A204.1 (cell line): ENCODE data around the gene UNKL.

Source experiments
- FAIRE-seq: peaks from 2 replicates; lab custom pipeline; 2012; peaks lifted over from hg19 to GRCh38; lab: Jason Lieb, UNC

The UNKL gene

GRCh38 chr16:1414532-1415260, at the start of gene UNKL:
Gene UNKL, minus strand, starts transcription at chr16:1414704. Its CDS starts 13 bp downstream, at chr16:1414691.
- no peak for FAIRE-seq

GRCh38 chr16:1461146-1461545, 46.6 kb upstream of the UNKL start:
- no peak for FAIRE-seq

DNA sequence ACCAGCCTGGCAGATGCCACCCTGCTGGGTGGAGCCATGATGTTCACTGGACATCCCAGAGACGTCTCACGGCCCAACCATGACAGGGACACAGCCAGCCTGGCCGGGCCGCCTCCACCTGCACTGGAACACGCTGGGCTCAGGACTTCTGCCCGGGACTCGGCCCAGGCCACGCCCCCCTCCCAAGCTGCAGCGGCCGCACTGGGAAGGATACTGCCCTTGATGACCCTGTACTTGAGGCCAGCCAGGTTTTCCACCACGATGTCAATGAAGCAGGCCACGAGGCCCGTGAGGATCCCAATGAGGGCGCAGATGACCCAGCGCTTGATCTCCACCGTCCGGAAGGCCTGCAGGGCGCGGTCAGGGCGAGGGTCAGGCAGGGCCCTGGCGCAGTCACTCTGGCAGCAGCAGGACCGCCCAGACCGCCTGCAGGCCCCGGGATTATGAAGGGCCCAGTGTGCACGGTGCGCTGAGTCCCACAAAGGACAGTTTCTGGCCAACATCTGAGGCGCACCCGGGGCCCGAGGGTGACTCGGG, 46.2 kb upstream of the UNKL start:
- no peak for FAIRE-seq

- FAIRE-seq = no peak
Observed at GRCh38 chr16:1459967-1460366, 45.5 kb upstream of the UNKL start.

- no peak for FAIRE-seq
Observed at GRCh38 chr16:1458977-1459341, 44.5 kb upstream of the UNKL start.

GRCh38 chr16:1458336-1458976, 44.0 kb upstream of the UNKL start:
- FAIRE-seq = no peak

DNA sequence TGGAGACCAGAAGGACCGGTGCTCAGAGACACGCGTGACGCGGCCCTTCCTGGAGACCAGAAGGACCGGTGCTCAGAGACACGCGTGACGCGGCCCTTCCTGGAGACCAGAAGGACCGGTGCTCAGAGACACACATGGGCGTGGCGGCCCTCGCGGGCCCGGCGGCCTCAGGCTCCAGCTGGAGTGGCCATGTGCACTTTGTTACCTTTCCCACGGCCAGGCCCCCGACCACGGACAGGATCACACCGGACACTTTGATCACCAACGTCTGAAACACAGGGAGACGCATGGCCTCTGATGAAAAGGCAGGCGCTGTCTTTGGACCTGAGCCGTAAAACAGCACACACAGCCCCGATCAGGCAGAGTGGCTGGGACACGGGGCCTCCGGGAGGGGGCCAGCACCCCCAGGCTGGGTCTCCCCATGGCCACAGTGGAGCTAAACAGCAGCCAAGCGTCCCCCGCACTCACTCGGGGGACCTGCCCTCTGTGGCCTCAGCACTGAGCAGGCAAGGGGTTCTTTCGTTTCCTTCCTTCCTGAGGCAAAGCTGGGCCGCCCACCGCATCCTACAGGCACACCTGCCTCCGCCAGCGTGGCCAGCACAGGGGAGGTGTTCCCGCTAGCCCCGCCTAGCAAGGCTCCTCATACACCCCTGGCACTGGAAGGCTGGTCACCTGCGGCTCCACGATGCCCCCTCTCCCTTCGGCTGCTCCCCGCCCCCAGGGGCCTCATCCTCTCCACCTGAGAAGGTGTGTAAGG, 43.2 kb upstream of the UNKL start:
- FAIRE-seq = no peak

DNA sequence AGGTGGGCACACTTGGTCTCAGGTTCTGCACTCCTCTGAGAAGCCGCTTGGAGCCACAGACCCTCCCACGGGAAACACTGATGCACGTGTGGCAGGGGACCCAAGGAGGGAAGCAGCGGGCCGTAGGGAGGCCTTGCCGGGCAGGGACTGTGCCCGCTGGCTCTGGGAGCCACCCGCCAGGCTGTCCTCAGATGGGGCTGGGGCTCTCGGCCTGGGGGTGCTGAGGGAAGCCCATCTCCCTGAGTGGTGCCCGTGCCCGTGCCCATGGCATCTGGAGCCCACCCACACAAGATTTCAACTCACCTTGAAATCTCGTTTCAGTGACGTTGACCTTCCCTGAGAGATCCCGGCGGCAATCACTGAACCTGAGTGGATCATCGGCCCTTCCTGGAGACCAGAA, 42.4 kb upstream of the UNKL start:
- no peak for FAIRE-seq

DNA sequence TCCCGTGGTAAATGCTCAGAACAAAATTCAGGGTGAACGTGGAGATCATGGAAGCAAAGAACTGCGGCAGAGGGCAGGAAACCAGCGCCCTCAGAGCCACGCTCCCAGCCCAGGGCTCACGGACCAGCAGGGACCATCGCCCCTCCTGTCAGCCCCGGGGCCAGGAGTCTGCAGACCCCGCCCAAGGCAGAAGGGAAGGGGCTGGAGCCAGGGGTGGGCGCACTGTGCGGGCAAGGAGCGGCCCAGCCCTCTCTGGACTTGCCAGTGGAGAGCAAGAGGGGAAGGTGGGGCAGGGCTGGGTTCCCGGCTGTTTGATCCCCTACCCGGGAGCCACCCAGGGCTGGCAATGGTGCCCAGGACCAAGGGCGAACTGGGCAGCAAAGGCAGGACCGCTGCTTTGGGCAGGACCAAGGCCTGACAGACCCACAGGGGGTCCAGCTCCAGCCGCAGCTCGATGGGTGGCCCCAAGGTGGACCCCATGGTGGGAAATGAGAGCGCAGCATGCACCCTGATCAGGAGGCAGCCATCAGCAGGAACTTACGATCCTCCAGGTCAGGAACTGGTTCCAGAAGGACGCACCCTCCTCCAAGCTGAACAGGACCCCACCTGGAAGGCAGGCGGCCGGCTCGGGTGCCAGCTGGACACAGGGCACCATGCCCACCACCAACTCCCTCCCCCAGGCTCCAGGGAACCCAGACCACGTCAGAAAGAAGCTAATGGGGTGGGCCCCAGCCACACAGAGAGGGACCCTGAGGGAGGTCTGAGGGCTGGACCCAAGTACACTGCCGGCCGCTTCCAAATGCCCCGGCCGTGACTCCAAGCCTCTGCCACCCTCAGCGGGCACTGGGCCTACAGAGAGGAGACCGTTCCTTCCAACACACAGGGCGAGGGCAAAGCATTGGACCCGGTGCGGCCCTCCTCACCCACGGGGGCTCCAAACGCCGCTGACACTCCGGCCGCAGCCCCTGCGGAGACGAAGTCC, 41.0 kb upstream of the UNKL start:
- FAIRE-seq = no peak

DNA sequence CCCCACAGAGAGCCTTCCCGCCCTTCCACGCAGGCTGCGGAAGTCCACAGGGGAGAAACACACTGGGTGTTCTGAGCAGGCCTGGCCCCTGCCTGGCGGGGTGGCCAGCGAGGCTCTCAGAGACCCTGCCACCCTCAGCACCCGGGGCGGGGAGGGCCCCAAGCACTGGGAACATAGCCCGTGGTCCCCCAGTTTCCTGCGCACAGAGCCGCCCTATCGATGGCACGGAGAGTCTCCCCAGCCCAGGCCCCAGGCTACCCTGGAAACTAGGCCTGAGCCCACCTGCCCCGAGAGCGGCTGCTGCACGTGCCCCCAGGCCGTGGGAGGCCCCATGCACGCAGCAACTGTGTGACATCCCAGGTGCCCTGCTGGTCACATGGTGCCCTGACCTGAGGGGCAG, 40.1 kb upstream of the UNKL start:
- no peak for FAIRE-seq

GRCh38 chr16:1453316-1453715, 38.8 kb upstream of the UNKL start:
- no peak for FAIRE-seq

DNA sequence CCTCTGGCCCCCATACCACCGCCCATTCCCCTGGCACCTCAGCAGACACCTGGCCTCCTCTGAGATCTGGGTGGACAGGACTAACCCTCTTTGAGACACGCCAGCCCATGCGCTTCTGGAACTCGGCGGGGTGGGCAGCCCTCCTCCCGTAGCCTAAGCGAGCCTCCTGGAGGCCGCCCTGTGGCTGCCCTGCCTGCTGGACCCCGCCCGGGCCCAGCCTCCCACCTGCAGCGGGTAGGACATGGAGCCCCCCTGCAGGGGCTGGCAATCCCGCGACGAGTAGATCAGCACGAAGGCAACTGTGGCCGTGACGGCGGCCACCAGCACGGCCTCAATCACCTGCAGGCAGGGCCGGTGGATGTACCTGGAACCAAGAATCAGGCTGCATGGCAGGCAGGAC, 38.0 kb upstream of the UNKL start:
- no peak for FAIRE-seq

GRCh38 chr16:1451702-1452392, 37.3 kb upstream of the UNKL start:
- no peak for FAIRE-seq

GRCh38 chr16:1450841-1451240, 36.3 kb upstream of the UNKL start:
- no peak for FAIRE-seq

DNA sequence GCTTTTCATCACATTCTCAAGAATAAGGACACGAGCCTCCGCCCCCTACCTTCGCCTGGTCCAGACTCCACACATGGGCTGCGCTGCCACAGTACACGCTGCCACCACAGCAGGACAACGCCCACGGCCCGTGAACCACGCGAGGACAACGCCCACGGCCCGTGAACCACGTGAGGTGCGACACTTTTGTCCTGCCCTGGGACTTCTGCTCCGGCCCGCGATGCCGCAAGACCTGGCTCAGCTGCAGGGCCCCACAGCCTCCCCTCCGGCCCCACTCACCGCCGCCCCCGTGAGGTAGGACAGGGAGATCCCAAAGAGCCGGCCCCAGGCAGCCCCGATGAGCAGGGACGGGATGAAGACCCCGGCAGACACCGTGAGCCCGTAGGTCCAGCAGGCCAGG, 35.7 kb upstream of the UNKL start:
- no peak for FAIRE-seq

GRCh38 chr16:1449201-1449788, 34.8 kb upstream of the UNKL start:
- no peak for FAIRE-seq

DNA sequence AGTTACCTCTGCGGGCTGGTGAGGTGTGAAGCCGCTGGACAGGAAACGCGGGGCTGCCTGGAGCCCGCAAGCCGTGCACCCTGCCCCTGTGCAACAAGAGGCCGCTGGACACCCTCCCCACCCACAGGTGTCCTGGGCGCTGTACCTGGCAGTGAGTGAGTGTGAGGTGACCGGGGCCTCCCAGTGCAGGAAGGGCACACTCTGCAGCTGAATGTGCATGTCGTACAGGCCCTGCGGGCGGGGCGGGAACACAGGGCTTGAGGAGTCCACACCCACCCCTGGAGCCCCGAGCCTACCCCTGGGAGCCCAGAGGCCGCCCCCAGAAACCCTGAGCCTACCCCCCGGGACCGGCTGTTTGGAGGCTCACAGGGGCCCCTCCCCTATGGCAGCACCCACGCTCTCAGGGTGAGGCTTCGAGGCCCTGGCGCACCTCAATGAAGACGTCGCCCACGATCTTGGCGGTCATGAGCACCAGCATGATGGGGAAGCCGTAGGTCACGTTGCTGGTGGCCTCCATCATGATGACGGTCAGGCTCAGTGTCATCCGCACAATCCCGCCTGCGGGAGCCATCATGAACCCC, 34.1 kb upstream of the UNKL start:
- no peak for FAIRE-seq

- no peak for FAIRE-seq
Observed at GRCh38 chr16:1447965-1448364, 33.5 kb upstream of the UNKL start.

GRCh38 chr16:1446296-1447080, 32.0 kb upstream of the UNKL start:
- no peak for FAIRE-seq
